RWPE2 (cell line): ENCODE data around the gene MPRIP.

Source experiments
- ATAC-seq: fragments of 200-7000 bp; cut with Tn5 transposase; 3 replicates; pipeline ENCODE4 v1.9.1; 2021; ENCODE audit warnings: low read depth
- DNase-seq: peaks from one replicate; pipeline ENCODE4 v3.0.0-alpha.2; 2020; ENCODE audit warnings: low spot score
- H3K27ac ChIP-seq: fragments of 450-650 bp; 2 replicates; pipeline ENCODE4 v1.5.1; 2017; ENCODE audit warnings: mild to moderate bottlenecking; ENCODE audit not compliant: poor library complexity, severe bottlenecking
- H3K27me3 ChIP-seq: fragments of 250-450 bp; sonication (Bioruptor Pico); 2 replicates; pipeline ENCODE4 v1.5.1; 2021; ENCODE audit warnings: mild to moderate bottlenecking, moderate library complexity; ENCODE audit not compliant: insufficient read depth, poor library complexity, severe bottlenecking
- H3K36me3 ChIP-seq: fragments of 250-450 bp; sonication (Bioruptor Pico); 2 replicates; pipeline ENCODE4 v1.5.1; 2020; ENCODE audit warnings: low read depth, mild to moderate bottlenecking, moderate library complexity
- H3K4me1 ChIP-seq: fragments of 250-450 bp; sonication (Bioruptor Pico); 2 replicates; pipeline ENCODE4 v1.5.1; 2021; ENCODE audit warnings: mild to moderate bottlenecking, moderate library complexity; ENCODE audit not compliant: insufficient read depth, poor library complexity, severe bottlenecking
- H3K4me3 ChIP-seq: fragments of 250-450 bp; sonication (Bioruptor Pico); 2 replicates; pipeline ENCODE4 v1.5.1; 2021; ENCODE audit warnings: mild to moderate bottlenecking, moderate library complexity; ENCODE audit not compliant: severe bottlenecking
- H3K9me3 ChIP-seq: fragments of 250-450 bp; sonication (Bioruptor Pico); 2 replicates; pipeline ENCODE4 v1.5.1; 2021; ENCODE audit warnings: mild to moderate bottlenecking, moderate library complexity; ENCODE audit not compliant: severe bottlenecking
- TF ChIP-seq, protein P1 (sequence below): fragments of 450-650 bp; IDR thresholded peaks from one replicate; pipeline ENCODE4 v1.5.1; 2017; ENCODE audit warnings: mild to moderate bottlenecking, moderate library complexity; ENCODE audit not compliant: poor library complexity, severe bottlenecking

The MPRIP gene

GRCh38 chr17:17161759-17162158 is 119.5 kb downstream of the MPRIP start:
- TF ChIP-seq, protein P1, sequence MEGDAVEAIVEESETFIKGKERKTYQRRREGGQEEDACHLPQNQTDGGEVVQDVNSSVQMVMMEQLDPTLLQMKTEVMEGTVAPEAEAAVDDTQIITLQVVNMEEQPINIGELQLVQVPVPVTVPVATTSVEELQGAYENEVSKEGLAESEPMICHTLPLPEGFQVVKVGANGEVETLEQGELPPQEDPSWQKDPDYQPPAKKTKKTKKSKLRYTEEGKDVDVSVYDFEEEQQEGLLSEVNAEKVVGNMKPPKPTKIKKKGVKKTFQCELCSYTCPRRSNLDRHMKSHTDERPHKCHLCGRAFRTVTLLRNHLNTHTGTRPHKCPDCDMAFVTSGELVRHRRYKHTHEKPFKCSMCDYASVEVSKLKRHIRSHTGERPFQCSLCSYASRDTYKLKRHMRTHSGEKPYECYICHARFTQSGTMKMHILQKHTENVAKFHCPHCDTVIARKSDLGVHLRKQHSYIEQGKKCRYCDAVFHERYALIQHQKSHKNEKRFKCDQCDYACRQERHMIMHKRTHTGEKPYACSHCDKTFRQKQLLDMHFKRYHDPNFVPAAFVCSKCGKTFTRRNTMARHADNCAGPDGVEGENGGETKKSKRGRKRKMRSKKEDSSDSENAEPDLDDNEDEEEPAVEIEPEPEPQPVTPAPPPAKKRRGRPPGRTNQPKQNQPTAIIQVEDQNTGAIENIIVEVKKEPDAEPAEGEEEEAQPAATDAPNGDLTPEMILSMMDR = no peak
- ATAC-seq (no peak), DNase-seq (no peak)
- no peaks in the 10 kb centered on the region for H3K27me3 ChIP-seq
- H3K27ac ChIP-seq = no peak overlapping the region
- no peaks in the 10 kb centered on the region for H3K9me3 ChIP-seq
- no peak overlapping the region for H3K4me3 ChIP-seq
- no peaks in the 10 kb centered on the region for H3K4me1 ChIP-seq
- H3K36me3 ChIP-seq = peaks cover 96% of the 10 kb centered on the region

DNA sequence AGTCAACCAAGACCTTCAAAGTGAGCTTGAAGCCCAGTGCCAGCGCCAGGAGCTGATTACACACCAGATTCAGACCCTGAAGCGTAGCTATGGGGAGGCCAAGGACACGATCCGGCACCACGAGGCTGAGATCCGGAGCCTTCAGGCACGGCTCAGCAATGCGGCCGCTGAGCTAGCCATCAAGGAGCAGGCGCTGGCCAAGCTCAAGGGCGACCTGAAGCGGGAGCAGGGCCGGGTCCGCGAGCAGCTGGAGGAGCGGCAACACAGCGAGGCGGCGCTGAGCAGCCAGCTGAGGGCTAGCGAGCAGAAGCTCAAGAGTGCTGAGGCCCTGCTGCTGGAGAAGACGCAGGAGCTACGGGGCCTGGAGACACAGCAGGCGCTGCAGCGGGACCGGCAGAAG is 121.9 kb downstream of the MPRIP start:
- Histone ChIP-seq H3K4me3 (no peak overlapping the region), H3K9me3 (no peaks in the 10 kb centered on the region), H3K4me1 (no peaks in the 10 kb centered on the region), H3K27ac (no peak overlapping the region), H3K36me3 (peaks cover 92% of the 10 kb centered on the region), H3K27me3 (no peaks in the 10 kb centered on the region)
- ATAC-seq (no peak), DNase-seq (no peak)
- TF ChIP-seq, protein P1 = no peak

DNA sequence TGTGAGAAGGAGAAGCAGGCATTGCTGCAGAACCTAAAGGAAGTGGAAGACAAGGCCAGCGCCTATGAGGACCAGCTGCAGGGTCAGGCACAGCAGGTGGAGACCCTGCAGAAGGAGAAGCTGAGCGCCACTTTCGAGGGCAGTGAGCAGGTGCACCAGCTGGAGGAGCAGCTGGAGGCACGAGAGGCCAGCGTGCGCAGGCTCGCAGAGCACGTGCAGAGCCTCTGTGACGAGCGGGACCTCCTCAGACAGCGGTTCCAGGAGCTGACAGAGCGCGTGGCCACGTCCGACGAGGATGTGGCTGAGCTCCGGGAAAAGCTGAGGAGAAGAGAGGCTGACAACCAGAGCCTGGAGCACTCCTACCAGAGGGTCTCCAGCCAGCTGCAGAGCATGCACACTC is 122.4 kb downstream of the MPRIP start:
- TF ChIP-seq, protein P1 = no peak
- Histone ChIP-seq H3K27ac (no peak overlapping the region), H3K4me1 (no peaks in the 10 kb centered on the region)

GRCh38 chr17:17165666-17166308 is 123.5 kb downstream of the MPRIP start:
- Histone ChIP-seq H3K4me1 (no peaks in the 10 kb centered on the region), H3K27me3 (no peaks in the 10 kb centered on the region), H3K4me3 (no peak overlapping the region), H3K27ac (no peak overlapping the region), H3K9me3 (no peaks in the 10 kb centered on the region), H3K36me3 (peaks cover 90% of the 10 kb centered on the region)
- TF ChIP-seq, protein P1 = no peak
- DNase-seq = no peak
- ATAC-seq = no peak

More for the DNA sequence above, 122.4 kb downstream of the MPRIP start:
- no peak for ATAC-seq
- Histone ChIP-seq H3K9me3 (no peaks in the 10 kb centered on the region), H3K27me3 (no peaks in the 10 kb centered on the region), H3K4me3 (no peak overlapping the region), H3K36me3 (peaks cover 92% of the 10 kb centered on the region)
- DNase-seq = no peak

- no peak overlapping the region for H3K4me3 ChIP-seq
- no peak overlapping the region for H3K27ac ChIP-seq
- TF ChIP-seq, protein P1 = no peak
- no peaks in the 10 kb centered on the region for H3K27me3 ChIP-seq
- no peak for ATAC-seq
- DNase-seq = no peak
- H3K4me1 ChIP-seq = no peaks in the 10 kb centered on the region
- H3K36me3 ChIP-seq = peaks cover 90% of the 10 kb centered on the region
- H3K9me3 ChIP-seq = no peaks in the 10 kb centered on the region
Observed at GRCh38 chr17:17166446-17166845, 124.2 kb downstream of the MPRIP start.
